Karpas-422 (cell line): ENCODE measurements around the gene TOE1. TPM values are rescaled to one million over a fixed set of nuclear protein-coding genes. Genes with fewer than 3 reads are reported as not detected.

Source experiments
- DNase-seq: peaks from one replicate; pipeline ENCODE4 v3.0.0-alpha.2; 2015
- H2AFZ ChIP-seq: fragments of 200-600 bp; sonication (generic); 2 replicates; pipeline ENCODE4 v1.6.1; 2014; ENCODE audit warnings: antibody characterized with exemption, low read length, mixed read lengths
- H3K27ac ChIP-seq: fragments of 200-600 bp; sonication (generic); 2 replicates; pipeline ENCODE4 v1.5.1; 2014; ENCODE audit warnings: mild to moderate bottlenecking, low read length, moderate library complexity
- H3K27me3 ChIP-seq: fragments of 200-600 bp; sonication (generic); 2 replicates; pipeline ENCODE4 v1.6.1; 2014; ENCODE audit warnings: low read length, mixed read lengths
- H3K36me3 ChIP-seq: fragments of 200-600 bp; sonication (generic); 2 replicates; pipeline ENCODE4 v1.6.1; 2014; ENCODE audit warnings: low read length, mixed read lengths; ENCODE audit not compliant: insufficient read depth
- H3K4me1 ChIP-seq: fragments of 200-600 bp; sonication (generic); 2 replicates; pipeline ENCODE4 v1.6.1; 2014; ENCODE audit warnings: mild to moderate bottlenecking, low read length, mixed read lengths
- H3K4me2 ChIP-seq: fragments of 200-600 bp; sonication (generic); 2 replicates; pipeline ENCODE4 v1.6.1; 2014; ENCODE audit warnings: low read length, low read depth, mild to moderate bottlenecking; ENCODE audit not compliant: poor library complexity, severe bottlenecking
- H3K4me3 ChIP-seq: fragments of 200-600 bp; sonication (generic); 2 replicates; pipeline ENCODE4 v1.5.1; 2014; ENCODE audit warnings: mild to moderate bottlenecking, antibody characterized with exemption, low read length, mixed read lengths
- H3K79me2 ChIP-seq: fragments of 200-600 bp; sonication (generic); 2 replicates; pipeline ENCODE4 v1.6.1; 2014; ENCODE audit warnings: mild to moderate bottlenecking, low read length, mixed read lengths
- H3K9ac ChIP-seq: fragments of 200-600 bp; sonication (generic); 2 replicates; pipeline ENCODE4 v1.6.0; 2014; ENCODE audit warnings: low read length
- H3K9me2 ChIP-seq: fragments of 200-600 bp; sonication (generic), shearing (Covaris generic); replicated peaks from 2 replicates; pipeline ENCODE4 v1.6.0; 2014; ENCODE audit warnings: mild to moderate bottlenecking, low read length, moderate library complexity; ENCODE audit not compliant: insufficient read depth
- H3K9me3 ChIP-seq: fragments of 300-700, 200-600 bp; sonication (generic); 2 replicates; pipeline ENCODE4 v1.6.1; 2014; ENCODE audit warnings: low read length, mixed read lengths
- H4K20me1 ChIP-seq: fragments of 200-600 bp; sonication (generic); 2 replicates; pipeline ENCODE4 v1.6.1; 2014; ENCODE audit warnings: mild to moderate bottlenecking, antibody characterized with exemption, low read length, low read depth; ENCODE audit not compliant: insufficient read depth
- total RNA-seq: library from RNA; depleted of rRNA; stranded (reverse); fragments of >200 nt; shearing (Covaris generic); gene quantifications from 2 replicates; pipeline ENCODE4 v1.2.3, GENCODE V29; 2014; ENCODE audit warnings: low replicate concordance

Gene TOE1
- total RNA-seq, 1 experiment from 2014 or later, result 8.9 TPM

DNA sequence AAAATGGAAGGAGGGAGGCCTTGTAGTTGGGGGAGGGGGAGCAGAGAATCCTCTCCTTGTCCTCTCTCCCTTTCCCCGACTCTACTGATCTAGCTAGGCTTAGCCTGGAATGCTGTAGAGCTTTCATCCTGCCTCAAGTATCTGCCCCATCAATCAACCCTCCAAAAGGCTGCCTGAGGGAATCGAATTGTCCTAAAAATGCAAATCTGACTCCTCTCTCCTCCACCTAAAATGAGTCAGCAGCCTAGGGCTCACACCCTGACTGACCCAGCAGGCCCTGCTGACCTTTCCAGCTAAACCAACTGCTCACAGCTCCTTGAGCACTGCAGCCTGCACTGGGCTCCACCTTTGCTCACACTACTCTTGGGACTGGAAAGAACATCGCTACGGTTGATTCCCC is 10.5 kb upstream of the TOE1 start:
- H2AFZ ChIP-seq, result no peak overlapping the region
- no peaks in the 10 kb centered on the region for H3K36me3 ChIP-seq
- H4K20me1 ChIP-seq, result no peaks in the 10 kb centered on the region
- H3K4me3 ChIP-seq, result no peak overlapping the region
- no peak for DNase-seq
- H3K9me3 ChIP-seq, result no peaks in the 10 kb centered on the region
- H3K79me2 ChIP-seq, result no peaks in the 10 kb centered on the region
- H3K27ac ChIP-seq, result no peak overlapping the region
- H3K27me3 ChIP-seq, result no peaks in the 10 kb centered on the region
- H3K9me2 ChIP-seq, result no peaks in the 10 kb centered on the region
- no peaks in the 10 kb centered on the region for H3K4me1 ChIP-seq
- H3K4me2 ChIP-seq, result no peak overlapping the region
- H3K9ac ChIP-seq, result no peak overlapping the region

DNA sequence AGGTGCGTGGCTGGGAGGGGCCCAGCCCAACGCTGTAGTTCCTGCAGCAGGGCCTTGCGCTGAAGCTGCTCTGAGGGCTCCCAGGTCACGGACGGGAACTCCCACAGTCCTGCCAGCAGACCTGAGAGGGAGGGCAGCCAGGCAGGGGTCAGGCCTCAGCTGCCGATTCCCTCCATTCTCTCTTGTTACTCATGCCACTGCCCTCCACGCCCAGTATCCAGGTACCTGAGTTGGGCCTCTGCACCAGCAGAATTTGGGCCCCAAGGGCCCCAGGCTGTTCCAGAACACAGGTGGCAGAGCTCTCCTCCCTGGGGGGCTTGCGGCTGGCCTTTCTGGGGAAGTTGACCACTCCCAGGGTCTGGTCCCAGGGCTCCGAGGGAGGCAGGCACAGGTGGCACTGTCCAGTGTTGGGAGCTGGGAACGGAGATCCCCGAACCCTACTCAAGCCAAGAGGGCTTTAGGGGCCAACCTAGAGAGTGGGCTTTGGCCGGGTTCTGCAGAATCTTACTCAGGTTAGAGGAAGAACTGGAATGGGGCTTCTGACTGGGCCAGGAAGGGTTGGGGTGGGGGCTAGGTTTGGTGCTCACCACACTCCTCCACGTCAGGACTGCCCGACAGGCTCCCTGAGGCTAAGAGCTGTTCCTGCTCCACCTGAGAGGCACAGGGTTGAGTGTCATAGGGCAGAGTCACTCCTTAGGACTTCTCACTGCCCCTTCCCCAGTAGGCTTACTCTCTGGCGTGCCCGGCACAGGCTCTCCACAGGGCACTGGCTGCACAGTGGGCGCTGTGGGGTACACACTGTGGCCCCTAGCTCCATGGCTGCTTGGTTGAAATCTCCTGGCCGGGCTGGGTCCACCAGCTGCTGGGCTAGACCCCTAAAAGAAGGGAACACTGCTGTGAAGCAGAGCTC is 8.3 kb upstream of the TOE1 start:
- Histone ChIP-seq H3K9me2 (no peaks in the 10 kb centered on the region), H3K27me3 (no peaks in the 10 kb centered on the region), H3K27ac (no peak overlapping the region), H3K9ac (no peak overlapping the region), H3K4me1 (no peaks in the 10 kb centered on the region), H3K9me3 (no peaks in the 10 kb centered on the region), H3K36me3 (no peaks in the 10 kb centered on the region), H3K4me2 (no peak overlapping the region), H3K4me3 (no peak overlapping the region), H2AFZ (no peak overlapping the region), H3K79me2 (no peaks in the 10 kb centered on the region), H4K20me1 (no peaks in the 10 kb centered on the region)
- no peak for DNase-seq

DNA sequence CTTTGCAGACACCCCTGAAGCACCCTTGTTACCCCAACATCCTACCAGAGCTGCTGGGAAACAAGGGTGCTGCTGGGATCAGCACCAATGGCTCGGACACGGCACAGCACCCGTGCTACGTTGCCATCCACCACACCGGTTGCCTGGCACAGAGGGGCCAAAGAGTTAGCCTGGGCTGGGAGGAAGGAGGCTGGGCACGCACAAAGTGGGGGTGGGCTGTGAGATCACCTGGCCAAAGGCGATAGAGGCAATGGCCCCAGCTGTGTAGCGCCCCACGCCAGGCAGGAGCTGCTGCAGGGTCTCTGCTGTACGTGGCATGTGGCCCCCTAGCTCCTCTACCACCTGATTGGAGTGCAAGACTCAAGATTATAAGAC is 7.6 kb upstream of the TOE1 start:
- H3K9me3 ChIP-seq, result no peaks in the 10 kb centered on the region
- no peak overlapping the region for H3K4me3 ChIP-seq
- H3K9ac ChIP-seq, result no peak overlapping the region
- H2AFZ ChIP-seq, result no peak overlapping the region
- H3K79me2 ChIP-seq, result no peaks in the 10 kb centered on the region
- H3K9me2 ChIP-seq, result no peaks in the 10 kb centered on the region
- no peak overlapping the region for H3K27ac ChIP-seq
- H3K4me2 ChIP-seq, result no peak overlapping the region
- no peaks in the 10 kb centered on the region for H3K27me3 ChIP-seq
- no peak for DNase-seq
- H4K20me1 ChIP-seq, result no peaks in the 10 kb centered on the region
- no peaks in the 10 kb centered on the region for H3K36me3 ChIP-seq
- no peaks in the 10 kb centered on the region for H3K4me1 ChIP-seq

- Histone ChIP-seq H3K79me2 (peaks cover 18% of the 10 kb centered on the region), H3K4me1 (peaks cover 5% of the 10 kb centered on the region), H3K9ac (no peak overlapping the region), H3K9me2 (no peaks in the 10 kb centered on the region), H3K4me3 (no peak overlapping the region), H3K27ac (no peak overlapping the region), H3K9me3 (no peaks in the 10 kb centered on the region), H3K4me2 (no peak overlapping the region), H4K20me1 (no peaks in the 10 kb centered on the region), H2AFZ (no peak overlapping the region), H3K36me3 (no peaks in the 10 kb centered on the region), H3K27me3 (no peaks in the 10 kb centered on the region)
- no peak for DNase-seq
Measured at GRCh38 chr1:45334308-45335245, 5.4 kb upstream of the TOE1 start.

DNA sequence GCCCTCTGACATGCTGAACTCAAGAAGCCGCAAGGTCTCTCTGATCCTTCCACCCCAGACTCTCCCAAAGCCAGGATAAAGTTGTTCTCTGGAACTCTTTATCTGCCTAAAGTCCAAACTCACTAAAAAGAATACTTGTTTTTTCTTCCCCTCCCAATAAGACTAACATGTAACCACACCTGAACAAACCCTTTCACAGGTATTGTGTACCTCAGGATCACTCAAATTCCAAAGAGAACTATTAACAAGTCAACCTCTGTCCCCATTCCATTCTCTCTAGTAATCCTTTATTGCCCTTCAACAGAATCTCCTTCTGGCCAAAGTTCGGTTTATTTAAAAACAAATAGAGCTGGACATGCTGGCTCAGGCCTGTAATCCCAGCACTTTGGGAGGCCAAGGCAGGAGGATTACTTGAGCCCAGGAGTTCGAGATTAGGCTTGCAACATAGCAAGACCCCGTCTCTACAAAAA is 4.1 kb upstream of the TOE1 start:
- no peak overlapping the region for H2AFZ ChIP-seq
- peaks cover 6% of the 10 kb centered on the region for H3K4me1 ChIP-seq
- no peak overlapping the region for H3K4me3 ChIP-seq
- no peak overlapping the region for H3K9ac ChIP-seq
- no peaks in the 10 kb centered on the region for H3K9me2 ChIP-seq
- no peak for DNase-seq
- H3K27me3 ChIP-seq, result no peaks in the 10 kb centered on the region
- H3K36me3 ChIP-seq, result no peaks in the 10 kb centered on the region
- H3K27ac ChIP-seq, result no peak overlapping the region
- H3K9me3 ChIP-seq, result no peaks in the 10 kb centered on the region
- no peak overlapping the region for H3K4me2 ChIP-seq
- H4K20me1 ChIP-seq, result no peaks in the 10 kb centered on the region
- peaks cover 29% of the 10 kb centered on the region for H3K79me2 ChIP-seq

DNA sequence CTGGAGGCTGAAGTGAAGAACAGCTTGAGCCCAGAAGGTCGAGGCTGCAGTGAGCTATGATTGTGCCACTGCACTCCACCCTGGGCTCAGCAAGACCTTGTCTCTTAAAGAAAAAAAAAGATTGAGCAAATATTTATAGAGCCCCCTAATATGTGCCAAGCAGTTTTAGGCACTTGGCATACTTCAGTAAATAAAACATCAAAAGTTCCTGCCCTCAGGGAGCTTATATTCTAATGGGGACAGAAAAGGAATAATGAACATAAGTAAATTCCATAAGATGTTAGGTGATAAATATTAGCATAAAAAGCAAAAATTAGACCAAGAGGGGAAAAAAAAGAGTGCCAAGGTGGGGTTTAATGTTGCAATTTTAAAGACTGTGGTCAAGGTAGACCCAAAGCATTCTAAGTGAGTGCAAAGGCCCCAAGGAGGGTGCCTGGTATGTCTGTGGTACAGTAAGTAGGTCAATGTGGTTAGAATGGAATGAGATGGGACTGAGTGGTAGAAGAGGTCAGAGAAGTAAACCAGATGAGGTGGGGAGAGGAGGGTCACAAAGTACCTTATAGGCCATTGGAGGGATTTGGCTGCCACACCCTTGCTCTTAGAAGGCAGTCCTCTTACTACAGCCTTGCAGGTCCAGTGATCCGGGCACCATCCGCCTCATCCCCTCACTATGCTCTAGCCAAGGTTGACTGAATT is 2.2 kb upstream of the TOE1 start:
- no peaks in the 10 kb centered on the region for H3K27me3 ChIP-seq
- H3K4me1 ChIP-seq, result peaks cover 17% of the 10 kb centered on the region
- no peaks in the 10 kb centered on the region for H3K9me2 ChIP-seq
- H3K4me2 ChIP-seq, result no peak overlapping the region
- no peak overlapping the region for H3K27ac ChIP-seq
- H3K4me3 ChIP-seq, result no peak overlapping the region
- H3K79me2 ChIP-seq, result peaks cover 42% of the 10 kb centered on the region
- DNase-seq, result no peak
- H4K20me1 ChIP-seq, result 0 out of 2 replicates have a peak, but pooled peaks cover 3% of the 10 kb centered on the region
- H3K9ac ChIP-seq, result no peak overlapping the region
- no peaks in the 10 kb centered on the region for H3K9me3 ChIP-seq
- no peak overlapping the region for H2AFZ ChIP-seq
- peaks cover 12% of the 10 kb centered on the region; the same call in 1 of the 2 replicates for H3K36me3 ChIP-seq

GRCh38 chr1:45340816-45341466 is 971 bp downstream of the TOE1 start:
- H3K4me1 ChIP-seq, result peaks cover 17% of the 10 kb centered on the region
- H3K79me2 ChIP-seq, result peaks cover 42% of the 10 kb centered on the region
- H3K4me2 ChIP-seq, result peak overlapping the region; percentile 78
- peaks cover 30% of the 10 kb centered on the region; the same call in 1 of the 2 replicates for H3K36me3 ChIP-seq
- peak overlapping the region; percentile 81 for H3K27ac ChIP-seq
- H4K20me1 ChIP-seq, result 0 out of 2 replicates have a peak, but pooled peaks cover 3% of the 10 kb centered on the region
- H3K9ac ChIP-seq, result peak overlapping the region; percentile 98
- H3K9me2 ChIP-seq, result no peaks in the 10 kb centered on the region
- H3K9me3 ChIP-seq, result no peaks in the 10 kb centered on the region
- H3K4me3 ChIP-seq, result peak overlapping the region; percentile 90
- peak overlapping the region; percentile 80; the same call in 1 of the 2 replicates for H2AFZ ChIP-seq
- H3K27me3 ChIP-seq, result no peaks in the 10 kb centered on the region
- DNase-seq, result peak; percentile 70
